ENCODE data around the gene LPGAT1.

DNA sequence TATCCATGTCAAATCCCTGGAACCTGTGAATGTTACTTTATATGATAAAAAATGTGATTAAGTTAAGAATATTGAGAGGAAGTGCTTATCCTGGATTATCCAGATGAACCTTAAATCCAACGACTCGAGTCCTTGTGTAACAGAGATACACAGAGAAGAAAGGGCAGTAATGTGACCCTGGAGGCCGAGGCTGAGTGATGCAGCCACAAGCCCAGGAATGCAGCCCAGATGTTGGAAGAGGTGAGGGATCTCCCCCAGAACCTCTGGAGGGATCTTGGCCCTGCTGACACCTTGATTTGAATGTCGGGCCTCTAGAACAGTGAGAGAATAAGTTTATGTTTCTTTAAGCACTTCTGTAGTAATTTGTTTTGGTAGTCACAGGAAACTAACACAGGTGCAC is 18.0 kb downstream of the LPGAT1 start:
- TF ChIP-seq POLR2A (IDR thresholded peaks at IDR 0.05) (no peak), POLR2AphosphoS5 (IDR thresholded peaks at IDR 0.05) (no peak)
- TF ChIP-seq, protein P1, sequence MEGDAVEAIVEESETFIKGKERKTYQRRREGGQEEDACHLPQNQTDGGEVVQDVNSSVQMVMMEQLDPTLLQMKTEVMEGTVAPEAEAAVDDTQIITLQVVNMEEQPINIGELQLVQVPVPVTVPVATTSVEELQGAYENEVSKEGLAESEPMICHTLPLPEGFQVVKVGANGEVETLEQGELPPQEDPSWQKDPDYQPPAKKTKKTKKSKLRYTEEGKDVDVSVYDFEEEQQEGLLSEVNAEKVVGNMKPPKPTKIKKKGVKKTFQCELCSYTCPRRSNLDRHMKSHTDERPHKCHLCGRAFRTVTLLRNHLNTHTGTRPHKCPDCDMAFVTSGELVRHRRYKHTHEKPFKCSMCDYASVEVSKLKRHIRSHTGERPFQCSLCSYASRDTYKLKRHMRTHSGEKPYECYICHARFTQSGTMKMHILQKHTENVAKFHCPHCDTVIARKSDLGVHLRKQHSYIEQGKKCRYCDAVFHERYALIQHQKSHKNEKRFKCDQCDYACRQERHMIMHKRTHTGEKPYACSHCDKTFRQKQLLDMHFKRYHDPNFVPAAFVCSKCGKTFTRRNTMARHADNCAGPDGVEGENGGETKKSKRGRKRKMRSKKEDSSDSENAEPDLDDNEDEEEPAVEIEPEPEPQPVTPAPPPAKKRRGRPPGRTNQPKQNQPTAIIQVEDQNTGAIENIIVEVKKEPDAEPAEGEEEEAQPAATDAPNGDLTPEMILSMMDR (IDR thresholded peaks at IDR 0.05): no peak

All from transverse colon (tissue), 4 donors.